Fibroblast of skin of back (primary cell): ENCODE results near the gene TM2D3.

ENCODE experiments used
- DNase-seq: peaks from one replicate; pipeline ENCODE4 v3.0.0-alpha.2; 2013

TM2D3 gene

GRCh38 chr15:101621961-101622360 is 30.2 kb downstream of the TM2D3 start:
- DNase-seq: no peak

GRCh38 chr15:101620671-101621070 is 31.5 kb downstream of the TM2D3 start:
- peak; percentile 15 for DNase-seq

GRCh38 chr15:101619615-101619865 is 32.6 kb downstream of the TM2D3 start:
- no peak for DNase-seq

GRCh38 chr15:101618851-101619614 is 33.1 kb downstream of the TM2D3 start:
- no peak for DNase-seq

GRCh38 chr15:101618076-101618475 is 34.1 kb downstream of the TM2D3 start:
- DNase-seq: no peak

- DNase-seq: no peak
Measured at GRCh38 chr15:101617390-101617965, 34.7 kb downstream of the TM2D3 start.

GRCh38 chr15:101615986-101616848 is 36.0 kb downstream of the TM2D3 start:
- peak; percentile 89 for DNase-seq

- peak; percentile 64 for DNase-seq
Measured at GRCh38 chr15:101615414-101615985, 36.7 kb downstream of the TM2D3 start.

- no peak for DNase-seq
Measured at GRCh38 chr15:101614761-101615160, 37.4 kb downstream of the TM2D3 start.

GRCh38 chr15:101614001-101614585 is 38.1 kb downstream of the TM2D3 start:
- no peak for DNase-seq

- peak; percentile 52 for DNase-seq
Measured at GRCh38 chr15:101613130-101614000, 38.8 kb downstream of the TM2D3 start.

- DNase-seq: no peak
Measured at GRCh38 chr15:101612676-101613075, 39.5 kb downstream of the TM2D3 start.

- no peak for DNase-seq
Measured at GRCh38 chr15:101611580-101612299, 40.4 kb downstream of the TM2D3 start.

GRCh38 chr15:101611007-101611406 is 41.2 kb downstream of the TM2D3 start:
- DNase-seq: no peak

- DNase-seq: no peak
Measured at GRCh38 chr15:101610611-101611000, 41.6 kb downstream of the TM2D3 start.

- DNase-seq: no peak
Measured at GRCh38 chr15:101609742-101610610, 42.2 kb downstream of the TM2D3 start.

GRCh38 chr15:101608201-101608600 is 44.0 kb downstream of the TM2D3 start:
- no peak for DNase-seq

- DNase-seq: no peak
Measured at GRCh38 chr15:101607108-101607507, 45.1 kb downstream of the TM2D3 start.

GRCh38 chr15:101604124-101604874 is 47.9 kb downstream of the TM2D3 start:
- DNase-seq: peak; percentile 42
